ENCODE data around the gene SLC10A7.

DNA sequence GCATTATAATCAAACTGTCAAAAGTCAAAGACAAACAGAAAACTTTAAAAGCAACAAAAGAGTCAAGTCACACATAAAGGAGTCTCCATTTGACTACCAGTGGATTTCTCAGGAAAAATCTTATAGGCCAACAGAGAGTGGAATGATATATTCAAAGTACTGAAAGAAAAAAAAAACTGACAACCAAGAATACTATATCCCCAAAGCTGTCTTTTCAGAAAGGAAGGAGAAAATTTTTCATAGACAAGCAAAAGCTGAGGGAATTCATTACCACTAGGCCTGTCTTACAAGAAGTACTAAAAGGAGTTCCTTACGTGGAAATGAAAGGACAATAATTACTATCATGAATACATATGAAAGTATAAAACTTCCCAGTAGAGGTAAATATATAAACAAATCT is 39.0 kb downstream of the SLC10A7 start:
- no peak for TF ChIP-seq EP300 (IDR thresholded peaks at IDR 0.05)
- TF ChIP-seq, protein P1, sequence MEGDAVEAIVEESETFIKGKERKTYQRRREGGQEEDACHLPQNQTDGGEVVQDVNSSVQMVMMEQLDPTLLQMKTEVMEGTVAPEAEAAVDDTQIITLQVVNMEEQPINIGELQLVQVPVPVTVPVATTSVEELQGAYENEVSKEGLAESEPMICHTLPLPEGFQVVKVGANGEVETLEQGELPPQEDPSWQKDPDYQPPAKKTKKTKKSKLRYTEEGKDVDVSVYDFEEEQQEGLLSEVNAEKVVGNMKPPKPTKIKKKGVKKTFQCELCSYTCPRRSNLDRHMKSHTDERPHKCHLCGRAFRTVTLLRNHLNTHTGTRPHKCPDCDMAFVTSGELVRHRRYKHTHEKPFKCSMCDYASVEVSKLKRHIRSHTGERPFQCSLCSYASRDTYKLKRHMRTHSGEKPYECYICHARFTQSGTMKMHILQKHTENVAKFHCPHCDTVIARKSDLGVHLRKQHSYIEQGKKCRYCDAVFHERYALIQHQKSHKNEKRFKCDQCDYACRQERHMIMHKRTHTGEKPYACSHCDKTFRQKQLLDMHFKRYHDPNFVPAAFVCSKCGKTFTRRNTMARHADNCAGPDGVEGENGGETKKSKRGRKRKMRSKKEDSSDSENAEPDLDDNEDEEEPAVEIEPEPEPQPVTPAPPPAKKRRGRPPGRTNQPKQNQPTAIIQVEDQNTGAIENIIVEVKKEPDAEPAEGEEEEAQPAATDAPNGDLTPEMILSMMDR (IDR thresholded peaks at IDR 0.05): no peak
- no peak for TF ChIP-seq POLR2A (IDR thresholded peaks at IDR 0.05)
